ES-I3 (cell line): ENCODE data around the gene OSBPL10.
"Not testable (repeated sequence)": the region's sequence is repeated elsewhere in the genome, so short reads cannot be mapped to it uniquely, and the experiment has no call there.

ENCODE experiments used
- H3K36me3 ChIP-seq: 2 replicates; pipeline ENCODE4 v1.6.1; 2013; ENCODE audit warnings: mild to moderate bottlenecking, low read length, control low read depth, moderate library complexity; ENCODE audit not compliant: insufficient read depth
- H3K4me1 ChIP-seq: 2 replicates; pipeline ENCODE4 v1.6.1; 2013; ENCODE audit warnings: mild to moderate bottlenecking, control low read depth, low read length; ENCODE audit not compliant: insufficient read depth
- H3K9ac ChIP-seq: 2 replicates; pipeline ENCODE4 v1.6.1; 2013; ENCODE audit warnings: low read depth, mild to moderate bottlenecking, low read length, moderate library complexity
- H3K9me3 ChIP-seq: 2 replicates; pipeline ENCODE4 v1.6.1; 2013; ENCODE audit warnings: mild to moderate bottlenecking, low read length, moderate library complexity; ENCODE audit not compliant: control insufficient read depth, insufficient read depth

Gene OSBPL10

GRCh38 chr3:31789429-31789828, 191.6 kb downstream of the OSBPL10 start:
- Histone ChIP-seq H3K36me3 (no peaks in the 10 kb centered on the region), H3K9ac (no peak overlapping the region), H3K4me1 (no peaks in the 10 kb centered on the region), H3K9me3 (peaks cover 3% of the 10 kb centered on the region; the same call in 1 of the 2 replicates)

- H3K9me3 ChIP-seq: no peaks in the 10 kb centered on the region
- H3K4me1 ChIP-seq: no peaks in the 10 kb centered on the region
- H3K9ac ChIP-seq: no peak overlapping the region
- H3K36me3 ChIP-seq: no peaks in the 10 kb centered on the region
Observed at GRCh38 chr3:31785734-31786133, 195.3 kb downstream of the OSBPL10 start.

- Histone ChIP-seq H3K9ac (no peak overlapping the region), H3K9me3 (no peaks in the 10 kb centered on the region), H3K4me1 (no peaks in the 10 kb centered on the region), H3K36me3 (no peaks in the 10 kb centered on the region)
Observed at GRCh38 chr3:31785286-31785685, 195.8 kb downstream of the OSBPL10 start.

- not testable (repeated sequence) for H3K9ac ChIP-seq, H3K36me3 ChIP-seq, H3K4me1 ChIP-seq, H3K9me3 ChIP-seq
Observed at GRCh38 chr3:31783851-31784250, 197.2 kb downstream of the OSBPL10 start.

GRCh38 chr3:31782306-31782705, 198.8 kb downstream of the OSBPL10 start:
- H3K9me3 ChIP-seq, H3K9ac ChIP-seq, H3K36me3 ChIP-seq, H3K4me1 ChIP-seq: not testable (repeated sequence)

- Histone ChIP-seq H3K4me1 (no peaks in the 10 kb centered on the region), H3K9ac (no peak overlapping the region), H3K36me3 (no peaks in the 10 kb centered on the region), H3K9me3 (no peaks in the 10 kb centered on the region)
Observed at GRCh38 chr3:31779514-31779913, 201.5 kb downstream of the OSBPL10 start.

- Histone ChIP-seq H3K36me3 (no peaks in the 10 kb centered on the region), H3K9ac (no peak overlapping the region), H3K4me1 (no peaks in the 10 kb centered on the region), H3K9me3 (no peaks in the 10 kb centered on the region)
Observed at GRCh38 chr3:31777887-31778286, 203.2 kb downstream of the OSBPL10 start.

GRCh38 chr3:31777092-31777491, 204.0 kb downstream of the OSBPL10 start:
- H3K4me1 ChIP-seq: no peaks in the 10 kb centered on the region
- no peaks in the 10 kb centered on the region for H3K9me3 ChIP-seq
- H3K9ac ChIP-seq: no peak overlapping the region
- no peaks in the 10 kb centered on the region for H3K36me3 ChIP-seq

- H3K4me1 ChIP-seq: no peaks in the 10 kb centered on the region
- H3K9ac ChIP-seq: no peak overlapping the region
Observed at GRCh38 chr3:31776016-31776415, 205.0 kb downstream of the OSBPL10 start.

GRCh38 chr3:31775383-31775782, 205.7 kb downstream of the OSBPL10 start:
- H3K9ac ChIP-seq: no peak overlapping the region
- no peaks in the 10 kb centered on the region for H3K4me1 ChIP-seq
- H3K9me3 ChIP-seq: no peaks in the 10 kb centered on the region
- no peaks in the 10 kb centered on the region for H3K36me3 ChIP-seq

More at GRCh38 chr3:31776016-31776415, 205.0 kb downstream of the OSBPL10 start:
- Histone ChIP-seq H3K9me3 (no peaks in the 10 kb centered on the region), H3K36me3 (no peaks in the 10 kb centered on the region)

- no peaks in the 10 kb centered on the region for H3K4me1 ChIP-seq
- H3K9me3 ChIP-seq: no peaks in the 10 kb centered on the region
- no peaks in the 10 kb centered on the region for H3K36me3 ChIP-seq
- no peak overlapping the region for H3K9ac ChIP-seq
Observed at GRCh38 chr3:31772758-31773473, 208.1 kb downstream of the OSBPL10 start.

GRCh38 chr3:31772272-31772671, 208.8 kb downstream of the OSBPL10 start:
- Histone ChIP-seq H3K36me3 (no peaks in the 10 kb centered on the region), H3K9ac (no peak overlapping the region), H3K9me3 (no peaks in the 10 kb centered on the region), H3K4me1 (no peaks in the 10 kb centered on the region)

- Histone ChIP-seq H3K36me3 (no peaks in the 10 kb centered on the region), H3K9me3 (no peaks in the 10 kb centered on the region), H3K9ac (no peak overlapping the region), H3K4me1 (no peaks in the 10 kb centered on the region)
Observed at GRCh38 chr3:31770822-31771326, 210.2 kb downstream of the OSBPL10 start.

GRCh38 chr3:31768479-31769125, 212.5 kb downstream of the OSBPL10 start:
- Histone ChIP-seq H3K9me3 (no peaks in the 10 kb centered on the region), H3K4me1 (no peaks in the 10 kb centered on the region), H3K36me3 (no peaks in the 10 kb centered on the region), H3K9ac (no peak overlapping the region)

- Histone ChIP-seq H3K4me1 (no peaks in the 10 kb centered on the region), H3K36me3 (no peaks in the 10 kb centered on the region), H3K9me3 (no peaks in the 10 kb centered on the region), H3K9ac (no peak overlapping the region)
Observed at GRCh38 chr3:31767920-31768319, 213.1 kb downstream of the OSBPL10 start.
